CD4-positive, alpha-beta T cell (primary cell): ENCODE measurements around the gene PWWP2A. TPM values are rescaled to one million over a fixed set of nuclear protein-coding genes. Genes with fewer than 3 reads are reported as not detected.

Experiments used
- ATAC-seq: fragments of 200-7000 bp; cut with Tn5 transposase; one replicate; pipeline ENCODE4 v1.10.0; 2022; ENCODE audit warnings: mild to moderate bottlenecking; ENCODE audit not compliant: poor library complexity
- CTCF ChIA-PET: fragments of 350-600 bp; sonication (Branson Sonifier 250); formaldehyde crosslinking; loops from one replicate; lab custom pipeline; 2021; ENCODE audit warnings: antibody characterized with exemption, inconsistent platforms; lab: Charles Lee
- POLR2A ChIA-PET: fragments of 350-600 bp; sonication (Branson Sonifier 250); formaldehyde crosslinking; loops from one replicate; lab custom pipeline; 2021; ENCODE audit warnings: antibody characterized with exemption, inconsistent platforms; lab: Charles Lee
- DNase-seq, 14 experiments: peaks; one replicate each; pipeline ENCODE4 v3.0.0-alpha.2; 2013 to 2020; ENCODE audit warnings: mixed read lengths in 2 of 14
- H3K27ac ChIP-seq, 2 donors: one replicate each; pipeline versions ENCODE4 v1.5.1 to v1.7.0; 2013; ENCODE audit warnings: low read length in 2 of 2, low read depth in 1 of 2, mild to moderate bottlenecking in 1 of 2
- H3K27me3 ChIP-seq, 2 experiments: 1 replicate in 1 of 2; 2 replicates in 1 of 2; pipeline versions ENCODE4 v1.6.1 to v1.7.0; 2013; ENCODE audit warnings: low read length in 2 of 2, control low read depth in 1 of 2, mild to moderate bottlenecking in 1 of 2, moderate library complexity in 1 of 2; ENCODE audit not compliant: insufficient read depth in 2 of 2, control insufficient read depth in 1 of 2
- H3K36me3 ChIP-seq: one replicate; pipeline ENCODE4 v1.6.1; 2013; ENCODE audit warnings: low read length, control low read depth; ENCODE audit not compliant: insufficient read depth
- H3K4me1 ChIP-seq: one replicate; pipeline ENCODE4 v1.6.1; 2013; ENCODE audit warnings: low read length, control low read depth; ENCODE audit not compliant: insufficient read depth
- H3K4me3 ChIP-seq: one replicate; pipeline ENCODE4 v1.5.1; 2013; ENCODE audit warnings: mild to moderate bottlenecking, low read length, moderate library complexity
- H3K9me3 ChIP-seq, 2 experiments: 1 replicate in 1 of 2; 2 replicates in 1 of 2; pipeline versions ENCODE4 v1.6.1 to v1.7.0; 2013; ENCODE audit warnings: low read length in 2 of 2, mild to moderate bottlenecking in 2 of 2, control low read depth in 1 of 2, moderate library complexity in 1 of 2; ENCODE audit not compliant: control insufficient read depth in 1 of 2, insufficient read depth in 1 of 2
- H3K27ac Mint-ChIP-seq: one replicate; pipeline ENCODE4 v1.8.0; 2020; ENCODE audit warnings: mixed read lengths
- H3K27me3 Mint-ChIP-seq: one replicate; pipeline ENCODE4 v1.8.0; 2021; ENCODE audit warnings: mixed read lengths
- H3K36me3 Mint-ChIP-seq: one replicate; pipeline ENCODE4 v1.8.0; 2021; ENCODE audit warnings: low read depth, mixed read lengths
- H3K4me1 Mint-ChIP-seq: one replicate; pipeline ENCODE4 v1.8.0; 2021; ENCODE audit warnings: low read depth, mixed read lengths
- H3K4me3 Mint-ChIP-seq: one replicate; pipeline ENCODE4 v1.8.0; 2020; ENCODE audit warnings: mild to moderate bottlenecking, mixed read lengths
- H3K9me3 Mint-ChIP-seq: one replicate; pipeline ENCODE4 v1.8.0; 2020; ENCODE audit warnings: mixed read lengths
- CTCF ChIP-seq: fragments of 200-600 bp; IDR thresholded peaks from one replicate; pipeline ENCODE4 v1.8.0; 2022; ENCODE audit warnings: antibody characterized with exemption, mild to moderate bottlenecking
- intact Hi-C, 2 experiments: fragments of 100-400 bp; cut with DNase I in 1 of 2; cut with micrococcal nuclease in 1 of 2; formaldehyde crosslinking; loops; one replicate each; pipeline versions ENCODE4 v1.15.1 to v1.9.0; 2023 to 2025; cut with DNase I, micrococcal nuclease
- total RNA-seq, 174 experiments: library from RNA in 2 of 174; stranded (reverse) in 2 of 174; gene quantifications; one replicate each; pipeline ENCODE4 v1.2.3 and lab custom pipeline; 2021 to 2026

PWWP2A gene
- total RNA-seq, 2 experiments from 2014 or later, result 18.2 to 23.2 TPM

- intact Hi-C loops, result no loop called here
- Histone ChIP-seq H3K4me1 (no peaks in the 10 kb centered on the region), H3K9me3 (no peaks in the 10 kb centered on the region), H3K4me3 (no peak overlapping the region), H3K36me3 (peaks cover 46% of the 10 kb centered on the region), H3K27ac (no peak overlapping the region), H3K27me3 (no peaks in the 10 kb centered on the region)
- H3K4me1 Mint-ChIP-seq, result no peaks in the 10 kb centered on the region
- H3K27ac Mint-ChIP-seq, result no peak overlapping the region
- no peak overlapping the region for H3K4me3 Mint-ChIP-seq
- H3K27me3 Mint-ChIP-seq, result no peaks in the 10 kb centered on the region
- POLR2A ChIA-PET, result no interaction called here
- DNase-seq, result no peak
- no peak for ATAC-seq
- CTCF ChIA-PET, result no interaction called here
- H3K9me3 Mint-ChIP-seq, result no peaks in the 10 kb centered on the region
- TF ChIP-seq CTCF, result no peak
- H3K36me3 Mint-ChIP-seq, result peaks cover 71% of the 10 kb centered on the region
These were observed 57.5 kb downstream of the PWWP2A start for GRCh38 chr5:160061770-160062169.

DNA sequence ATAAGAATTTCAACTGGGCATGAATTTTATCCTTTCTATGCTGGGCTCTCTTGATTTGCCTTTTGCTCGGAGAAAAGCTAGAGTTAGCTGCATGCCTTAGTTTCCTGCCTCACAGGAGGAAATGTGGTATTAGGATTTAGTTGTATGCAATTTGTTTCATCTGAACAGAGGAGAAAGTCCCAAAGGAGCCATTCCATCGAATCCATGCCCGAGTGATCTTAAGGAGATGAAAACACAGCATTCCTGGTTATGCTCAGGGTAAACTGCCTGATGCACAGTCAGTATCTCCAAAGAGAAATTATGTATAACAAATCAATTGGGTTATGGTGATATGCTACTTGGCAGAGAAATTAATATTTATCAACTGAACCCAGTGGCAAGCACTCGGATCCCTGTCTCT lies 59.2 kb downstream of the PWWP2A start:
- no peaks in the 10 kb centered on the region for H3K27me3 ChIP-seq
- DNase-seq (no peak), ATAC-seq (no peak)
- H3K4me3 ChIP-seq, result no peak overlapping the region
- Mint-ChIP-seq H3K4me1 (no peaks in the 10 kb centered on the region), H3K27me3 (no peaks in the 10 kb centered on the region), H3K36me3 (peaks cover 82% of the 10 kb centered on the region), H3K27ac (no peak overlapping the region), H3K4me3 (no peak overlapping the region), H3K9me3 (no peaks in the 10 kb centered on the region)
- peaks cover 49% of the 10 kb centered on the region for H3K36me3 ChIP-seq
- CTCF ChIA-PET, result no interaction called here
- no peak for TF ChIP-seq CTCF
- POLR2A ChIA-PET, result no interaction called here
- H3K27ac ChIP-seq, result no peak overlapping the region
- intact Hi-C loops, result no loop called here
- no peaks in the 10 kb centered on the region for H3K9me3 ChIP-seq
- no peaks in the 10 kb centered on the region for H3K4me1 ChIP-seq

DNA sequence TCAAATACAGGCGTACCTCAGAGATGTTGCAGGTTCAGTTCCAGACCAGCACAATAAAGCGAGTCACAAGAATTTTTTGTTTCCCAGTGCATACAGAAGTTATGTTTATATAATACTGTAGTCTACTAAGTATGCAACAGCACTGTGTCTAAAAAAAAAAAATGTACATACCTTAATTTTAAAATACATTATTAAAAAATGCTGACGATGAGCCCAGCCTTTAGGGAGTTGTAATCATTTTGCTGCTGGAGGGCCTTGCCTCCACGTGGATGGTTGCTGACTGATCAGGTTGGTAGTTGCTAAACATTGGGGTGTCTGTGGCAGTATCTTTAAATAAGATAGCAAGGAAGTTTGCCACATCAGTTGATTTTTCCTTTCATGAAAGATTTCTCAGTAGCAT lies 62.0 kb downstream of the PWWP2A start:
- H3K4me1 ChIP-seq, result no peaks in the 10 kb centered on the region
- Mint-ChIP-seq H3K9me3 (no peaks in the 10 kb centered on the region), H3K36me3 (peaks cover 91% of the 10 kb centered on the region), H3K4me1 (no peaks in the 10 kb centered on the region), H3K27ac (no peak overlapping the region), H3K27me3 (no peaks in the 10 kb centered on the region), H3K4me3 (no peak overlapping the region)
- TF ChIP-seq CTCF, result no peak
- H3K27ac ChIP-seq, result no peak overlapping the region
- H3K4me3 ChIP-seq, result no peak overlapping the region
- peaks cover 55% of the 10 kb centered on the region for H3K36me3 ChIP-seq
- ChIA-PET POLR2A (no interaction called here), CTCF (no interaction called here)
- intact Hi-C loops, result no loop called here
- H3K9me3 ChIP-seq, result no peaks in the 10 kb centered on the region
- no peaks in the 10 kb centered on the region for H3K27me3 ChIP-seq
- ATAC-seq, result no peak
- DNase-seq, result no peak
